Measurements from ENCODE around the gene OGT.

- no peak for TF ChIP-seq CTCF (IDR thresholded peaks at IDR 0.05)
- no peak for TF ChIP-seq POLR2A (IDR thresholded peaks at IDR 0.05)
Measured at GRCh38 chrX:71619986-71620385, 87.1 kb downstream of the OGT start.

Data from breast epithelium (tissue), 3 donors.